ENCODE data around the gene PSD. TPM values are rescaled to one million over a fixed set of nuclear protein-coding genes. Genes with fewer than 3 reads are reported as not detected.

The PSD gene
- total RNA-seq, 2 donors from 2014 or later = 2.9 to 5.1 TPM

DNA sequence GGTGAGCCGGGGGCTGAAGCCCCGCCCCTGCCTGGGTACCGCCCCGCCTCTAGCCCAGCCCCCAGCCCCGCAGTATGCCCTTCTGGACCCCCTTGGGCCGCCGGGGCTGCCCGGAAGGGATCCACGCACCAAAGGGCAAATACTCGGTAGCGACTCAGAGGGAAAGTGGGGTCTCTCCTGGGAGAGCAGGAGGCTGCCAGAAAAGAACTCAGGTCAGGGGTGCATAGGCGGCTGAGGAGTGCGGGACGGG, 2.8 kb upstream of the PSD start:
- Mint-ChIP-seq H3K4me3 (peak overlapping the region; percentile 98), H3K27me3 (peaks cover 18% of the 10 kb centered on the region), H3K36me3 (ENCODE audit: low read depth) (peaks cover 2% of the 10 kb centered on the region), H3K27ac (no peak overlapping the region), H3K4me1 (peaks cover 23% of the 10 kb centered on the region)
- no peaks in the 10 kb centered on the region for H3K9me3 ChIP-seq (ENCODE audit: control insufficient read depth, low read length, poor library complexity, severe bottlenecking)
- no peak for ATAC-seq
- no peak for DNase-seq

DNA sequence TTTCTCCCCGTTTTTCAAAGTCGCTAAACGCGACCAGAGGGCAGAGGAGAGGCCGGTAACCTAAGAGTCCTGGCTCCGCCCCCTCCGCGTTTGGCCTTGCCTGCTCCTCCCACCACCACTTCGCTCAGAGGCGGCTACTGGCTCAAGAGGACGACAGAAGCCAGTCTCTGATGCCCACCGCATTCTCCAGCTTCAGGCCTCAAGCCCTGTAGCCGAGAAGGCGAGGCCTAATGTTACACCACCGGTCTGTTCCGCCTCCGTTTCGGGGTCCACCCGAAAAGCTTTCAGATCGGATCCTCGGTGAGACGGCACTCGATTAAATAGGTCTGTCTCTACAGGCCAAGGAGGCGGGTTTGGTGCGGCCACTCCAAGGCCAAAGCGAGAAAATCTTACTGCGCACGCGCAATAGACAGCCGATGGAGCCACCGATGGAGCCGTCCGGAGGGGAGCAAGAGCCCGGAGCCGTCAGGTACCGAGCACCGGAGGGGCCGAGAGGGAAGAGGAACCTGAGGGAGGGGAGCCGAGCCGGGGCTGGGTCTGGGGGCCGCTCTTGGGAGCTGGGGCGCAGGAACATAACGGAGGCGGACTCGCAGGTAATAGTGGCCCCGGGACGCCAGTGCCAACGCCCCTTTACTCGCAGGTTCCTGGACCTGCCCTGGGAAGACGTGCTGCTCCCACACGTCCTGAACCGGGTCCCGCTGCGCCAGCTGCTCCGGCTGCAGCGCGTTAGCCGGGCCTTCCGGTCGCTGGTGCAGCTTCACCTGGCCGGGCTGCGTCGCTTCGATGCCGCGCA, 2.3 kb upstream of the PSD start, which contains the start of gene FBXL15:
TSS of gene FBXL15 (plus strand) at position 123 of the 793 bp plus-strand sequence. CDS start at position 417, 294 bp downstream.
- Mint-ChIP-seq H3K27ac (peak within 1 kb of the TSS; percentile 60), H3K4me3 (peak within 1 kb of the TSS; percentile 98), H3K4me1 (peaks cover 22% of the 10 kb centered on the region), H3K36me3 (ENCODE audit: low read depth) (peaks cover 5% of the 10 kb centered on the region), H3K27me3 (peaks cover 24% of the 10 kb centered on the region)
- H3K9me3 ChIP-seq (ENCODE audit: control insufficient read depth, low read length, poor library complexity, severe bottlenecking) = no peaks in the 10 kb centered on the region
- peak; percentile 77 to 91 (median 83) for DNase-seq
- peak; percentile 79 for ATAC-seq

DNA sequence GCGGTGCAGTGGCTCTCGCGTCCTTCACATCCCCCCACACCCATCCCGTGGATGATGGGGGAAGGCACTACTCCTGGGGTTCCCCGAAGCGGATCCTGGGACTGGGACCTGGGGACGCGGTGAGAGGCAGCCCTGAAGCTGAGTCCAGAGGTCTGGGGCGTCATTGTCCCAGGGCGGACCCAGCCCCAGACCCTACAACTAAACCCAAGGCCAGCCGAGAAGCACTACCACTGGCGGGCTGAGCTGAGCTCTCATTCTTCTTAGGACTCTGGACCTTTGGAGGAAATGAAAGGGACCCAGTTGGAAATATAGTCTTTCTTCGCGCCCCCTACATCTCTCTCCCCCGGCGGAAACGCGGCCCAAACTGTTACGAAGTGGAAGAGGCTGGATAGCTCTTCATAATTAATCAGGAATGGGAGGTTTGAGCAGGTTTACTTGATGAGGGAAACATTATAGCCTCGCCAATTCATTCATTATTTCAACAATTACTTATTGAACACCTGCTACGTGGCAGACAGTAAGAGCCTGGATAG, 1.7 kb upstream of the PSD start:
- DNase-seq (no peak), ATAC-seq (no peak)
- H3K36me3 Mint-ChIP-seq (ENCODE audit: low read depth) = peaks cover 5% of the 10 kb centered on the region
- H3K4me1 Mint-ChIP-seq = peaks cover 20% of the 10 kb centered on the region
- peak overlapping the region; percentile 60 for H3K27ac Mint-ChIP-seq
- H3K4me3 Mint-ChIP-seq = peak overlapping the region; percentile 98
- H3K27me3 Mint-ChIP-seq = peaks cover 27% of the 10 kb centered on the region
- no peaks in the 10 kb centered on the region for H3K9me3 ChIP-seq (ENCODE audit: control insufficient read depth, low read length, poor library complexity, severe bottlenecking)

DNA sequence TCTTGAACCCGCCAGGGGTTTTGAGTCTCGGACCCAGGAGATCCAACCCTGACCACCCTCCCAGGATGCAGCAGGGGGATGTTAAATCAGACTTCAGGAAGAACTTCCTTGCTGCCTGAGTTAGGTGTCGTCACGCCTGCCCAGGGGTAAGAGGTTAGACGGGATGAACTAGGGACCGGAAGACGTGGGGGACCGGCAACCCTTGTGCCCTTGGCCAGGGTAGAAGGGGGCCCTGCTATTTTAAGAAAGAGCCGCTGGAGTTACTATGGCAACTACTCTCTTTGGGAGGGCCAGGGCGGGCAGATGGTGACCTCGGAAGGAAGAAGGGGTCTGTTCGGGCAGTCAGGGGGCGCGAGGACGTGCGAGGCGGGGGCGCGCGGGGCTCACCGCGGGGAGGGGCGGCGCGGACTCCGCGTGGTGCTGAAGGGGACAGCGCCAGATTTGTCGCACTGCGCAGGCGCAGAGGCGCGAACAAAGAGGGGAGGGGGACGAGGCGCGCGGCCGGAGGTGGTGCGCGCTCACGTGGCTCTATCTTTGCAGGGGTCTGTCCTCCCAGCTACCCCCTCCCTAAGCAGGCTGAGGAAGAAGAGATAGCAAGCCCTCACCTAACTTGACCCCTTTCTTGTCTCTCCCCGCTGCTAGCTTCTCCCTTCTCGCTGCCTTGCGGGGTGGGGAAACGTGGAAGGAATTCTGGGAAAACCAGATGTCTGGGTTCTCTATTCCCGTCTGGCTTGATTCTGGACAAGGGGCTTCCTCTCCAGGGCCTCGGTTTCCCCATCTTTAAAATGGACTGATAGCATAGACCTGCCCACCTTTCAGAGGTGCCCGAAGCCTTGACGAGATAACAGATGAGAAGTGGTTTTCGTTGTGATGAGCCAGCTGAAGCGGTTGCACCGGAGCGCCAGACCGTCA, 940 bp upstream of the PSD start:
- ATAC-seq (no peak), DNase-seq (peak; percentile 62 to 68 (median 63))
- Mint-ChIP-seq H3K4me1 (peaks cover 20% of the 10 kb centered on the region), H3K27me3 (peaks cover 30% of the 10 kb centered on the region), H3K36me3 (ENCODE audit: low read depth) (peaks cover 5% of the 10 kb centered on the region), H3K4me3 (peak overlapping the region; percentile 98), H3K27ac (peak overlapping the region; percentile 37)
- no peaks in the 10 kb centered on the region for H3K9me3 ChIP-seq (ENCODE audit: control insufficient read depth, low read length, poor library complexity, severe bottlenecking)

DNA sequence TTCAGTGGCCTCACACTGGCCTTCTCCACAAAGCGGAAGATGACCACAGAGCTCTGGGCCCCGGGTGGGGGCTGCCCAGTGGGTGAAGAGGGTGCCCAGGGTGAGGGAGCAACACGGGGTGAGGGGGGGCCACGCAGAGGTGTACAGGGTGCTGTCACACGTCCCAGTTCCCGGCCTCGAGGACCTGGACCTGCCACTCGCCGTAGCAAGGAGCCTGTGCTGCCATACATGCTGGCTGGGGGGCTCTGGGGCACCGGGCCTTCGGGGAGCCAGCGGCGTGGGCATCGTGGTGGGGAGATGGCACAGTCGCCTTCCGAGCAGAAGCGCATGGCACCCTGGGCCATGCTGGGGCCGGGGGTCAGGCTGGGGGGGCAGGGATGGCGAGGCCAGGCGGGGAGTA, 1.9 kb downstream of the PSD start:
- Mint-ChIP-seq H3K36me3 (ENCODE audit: low read depth) (peaks cover 5% of the 10 kb centered on the region), H3K27ac (no peak overlapping the region), H3K4me1 (peaks cover 18% of the 10 kb centered on the region), H3K27me3 (peaks cover 39% of the 10 kb centered on the region), H3K4me3 (no peak overlapping the region)
- DNase-seq (no peak), ATAC-seq (no peak)
- H3K9me3 ChIP-seq (ENCODE audit: control insufficient read depth, low read length, poor library complexity, severe bottlenecking) = no peaks in the 10 kb centered on the region

DNA sequence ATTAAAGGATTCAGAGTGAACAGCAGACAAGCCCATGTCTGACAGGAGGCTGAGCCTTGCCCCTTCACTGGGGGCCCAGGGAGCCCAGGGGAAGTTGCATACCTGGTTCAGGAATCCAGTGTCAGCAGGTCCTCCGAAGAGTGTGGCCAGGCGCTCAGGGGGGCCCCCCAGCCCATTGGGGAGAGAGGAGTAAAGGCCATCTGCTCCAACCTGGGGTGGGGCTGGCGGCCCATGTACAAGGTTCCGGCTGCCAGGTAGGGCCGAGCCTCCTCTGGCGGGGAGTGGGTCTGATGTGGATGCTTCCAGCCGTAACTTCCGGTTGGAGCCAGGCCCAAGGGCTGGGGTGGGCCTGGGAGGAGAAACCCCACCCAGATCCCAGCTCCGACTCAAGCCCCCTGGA, 2.3 kb downstream of the PSD start:
- H3K9me3 ChIP-seq (ENCODE audit: control insufficient read depth, low read length, poor library complexity, severe bottlenecking) = no peaks in the 10 kb centered on the region
- ATAC-seq = no peak
- Mint-ChIP-seq H3K27me3 (peaks cover 43% of the 10 kb centered on the region), H3K27ac (no peak overlapping the region), H3K36me3 (ENCODE audit: low read depth) (peaks cover 6% of the 10 kb centered on the region), H3K4me1 (peaks cover 20% of the 10 kb centered on the region), H3K4me3 (no peak overlapping the region)
- no peak for DNase-seq

DNA sequence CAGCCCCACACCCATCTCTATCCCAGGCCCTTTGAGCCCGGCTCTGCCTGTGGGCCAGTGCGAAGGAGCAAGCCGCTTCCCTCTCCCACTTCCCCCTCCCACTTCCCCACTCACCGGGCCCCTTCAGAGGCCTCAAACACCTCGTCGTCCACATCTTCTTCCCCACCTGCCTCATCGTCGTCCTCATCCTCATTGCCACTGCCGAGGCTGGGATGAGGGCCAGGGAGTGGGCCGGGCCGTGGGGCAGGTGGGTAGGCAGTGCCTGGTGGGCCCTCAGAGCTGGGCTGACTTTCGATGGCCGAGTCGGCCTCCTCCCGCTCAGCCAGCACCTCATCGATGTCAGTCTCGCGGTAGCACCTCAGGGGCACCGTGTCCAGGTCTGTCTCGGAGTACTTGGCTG, 3.8 kb downstream of the PSD start:
- H3K4me1 Mint-ChIP-seq = peaks cover 22% of the 10 kb centered on the region
- peaks cover 52% of the 10 kb centered on the region for H3K27me3 Mint-ChIP-seq
- peaks cover 8% of the 10 kb centered on the region for H3K36me3 Mint-ChIP-seq (ENCODE audit: low read depth)
- no peak overlapping the region for H3K27ac Mint-ChIP-seq
- H3K4me3 Mint-ChIP-seq = no peak overlapping the region
- no peak for DNase-seq
- no peaks in the 10 kb centered on the region for H3K9me3 ChIP-seq (ENCODE audit: control insufficient read depth, low read length, poor library complexity, severe bottlenecking)
- ATAC-seq = no peak

DNA sequence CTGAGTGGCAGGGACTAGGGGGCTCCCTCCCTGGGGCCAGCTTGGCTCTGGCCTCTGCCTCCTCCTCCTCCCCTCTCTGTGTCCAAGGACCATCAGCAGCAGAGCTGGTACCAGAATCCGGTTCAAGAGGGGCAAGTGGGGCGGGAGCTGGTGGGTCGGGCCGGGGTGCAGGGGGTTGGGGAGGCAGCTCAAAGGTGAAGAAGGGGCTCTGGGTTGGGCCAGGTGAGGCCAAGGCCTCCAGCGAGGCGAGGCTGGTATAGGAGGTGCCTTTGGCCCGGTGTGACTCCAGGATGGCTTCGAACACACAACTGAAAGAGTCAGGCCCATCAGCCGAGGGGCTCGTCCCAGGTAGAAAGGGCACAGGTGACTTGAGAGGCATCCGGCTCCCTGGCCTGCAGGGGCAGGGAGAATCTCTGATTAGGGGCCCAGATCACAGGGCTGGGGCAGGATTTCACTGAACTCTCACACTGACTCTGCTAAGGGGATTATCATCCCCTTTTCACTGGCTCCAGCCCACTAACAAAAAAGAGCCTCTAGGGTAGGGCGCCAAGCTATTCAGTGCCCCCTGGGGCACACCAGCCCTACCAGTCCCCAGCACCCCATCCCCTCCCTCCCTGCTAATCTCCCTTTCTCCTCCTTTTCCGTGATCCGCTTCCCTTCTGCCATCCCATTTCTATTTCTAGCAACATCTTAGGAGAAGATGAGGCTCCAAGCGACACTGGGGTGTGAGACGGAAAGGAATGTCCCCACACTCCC, 4.6 kb downstream of the PSD start:
- Mint-ChIP-seq H3K27ac (peak overlapping the region; percentile 51), H3K27me3 (peaks cover 56% of the 10 kb centered on the region), H3K4me1 (peaks cover 24% of the 10 kb centered on the region), H3K36me3 (ENCODE audit: low read depth) (peaks cover 11% of the 10 kb centered on the region), H3K4me3 (no peak overlapping the region)
- DNase-seq = no peak
- no peak for ATAC-seq
- H3K9me3 ChIP-seq (ENCODE audit: control insufficient read depth, low read length, poor library complexity, severe bottlenecking) = no peaks in the 10 kb centered on the region

DNA sequence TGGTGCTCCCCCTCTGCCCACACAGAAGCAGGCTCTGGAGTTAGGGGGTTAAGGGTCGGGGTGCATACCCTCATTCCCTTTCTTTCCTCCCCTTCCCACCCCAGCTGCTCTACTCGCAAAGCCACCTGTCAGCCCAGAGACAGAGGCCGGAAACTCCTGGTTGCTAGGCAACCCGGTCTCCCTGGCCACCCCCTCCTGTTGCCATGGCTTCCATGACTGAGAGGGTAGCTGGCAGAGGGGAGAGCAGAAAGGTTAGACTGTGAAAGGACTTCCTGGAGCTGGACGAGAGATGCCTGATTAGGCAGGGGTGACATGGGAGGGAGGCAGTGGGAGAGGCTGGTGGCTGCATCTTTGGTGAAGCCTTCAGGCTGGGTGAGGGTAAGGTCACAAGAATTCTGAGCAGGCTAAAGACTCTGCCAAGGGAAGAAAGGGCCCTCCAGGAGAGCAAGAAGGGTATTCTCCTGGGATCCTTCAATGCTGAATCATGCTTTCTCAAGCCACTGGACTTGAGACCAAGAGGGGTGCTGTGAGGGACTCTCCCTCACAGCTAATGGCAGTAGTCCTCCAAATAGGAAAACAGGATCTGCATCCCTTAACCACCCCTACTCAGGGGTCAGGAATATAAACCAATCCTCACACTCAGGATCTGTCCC, 5.4 kb downstream of the PSD start:
- no peak overlapping the region for H3K27ac Mint-ChIP-seq
- ATAC-seq (no peak), DNase-seq (no peak)
- H3K9me3 ChIP-seq (ENCODE audit: control insufficient read depth, low read length, poor library complexity, severe bottlenecking) = no peaks in the 10 kb centered on the region
- no peak overlapping the region for H3K4me3 Mint-ChIP-seq
- peaks cover 59% of the 10 kb centered on the region for H3K27me3 Mint-ChIP-seq
- H3K36me3 Mint-ChIP-seq (ENCODE audit: low read depth) = peaks cover 11% of the 10 kb centered on the region
- H3K4me1 Mint-ChIP-seq = peaks cover 25% of the 10 kb centered on the region

DNA sequence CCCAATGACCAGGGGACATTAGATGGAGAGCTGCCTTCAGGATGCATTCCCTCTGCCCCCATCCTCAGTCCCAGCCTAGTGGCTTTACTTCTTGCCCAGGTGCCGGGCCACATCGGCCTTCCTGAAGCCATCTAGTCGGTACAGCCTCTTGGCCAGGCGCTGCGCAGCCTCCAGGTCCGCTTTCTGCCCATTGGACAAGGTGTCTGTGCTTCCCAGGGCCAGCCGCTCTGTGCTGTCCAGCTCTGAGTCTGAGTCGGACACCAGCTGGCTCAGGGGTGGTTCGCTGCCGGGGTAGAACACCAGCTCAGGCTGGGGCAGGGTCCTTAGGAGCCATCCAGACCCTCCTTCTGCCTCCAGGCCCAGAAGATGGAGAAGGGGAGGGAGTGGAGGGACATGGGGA, 6.3 kb downstream of the PSD start:
- ATAC-seq = no peak
- no peaks in the 10 kb centered on the region for H3K9me3 ChIP-seq (ENCODE audit: control insufficient read depth, low read length, poor library complexity, severe bottlenecking)
- Mint-ChIP-seq H3K27me3 (peaks cover 58% of the 10 kb centered on the region), H3K4me3 (peak overlapping the region; percentile 39), H3K27ac (no peak overlapping the region), H3K4me1 (peaks cover 26% of the 10 kb centered on the region), H3K36me3 (ENCODE audit: low read depth) (peaks cover 11% of the 10 kb centered on the region)
- no peak for DNase-seq

DNA sequence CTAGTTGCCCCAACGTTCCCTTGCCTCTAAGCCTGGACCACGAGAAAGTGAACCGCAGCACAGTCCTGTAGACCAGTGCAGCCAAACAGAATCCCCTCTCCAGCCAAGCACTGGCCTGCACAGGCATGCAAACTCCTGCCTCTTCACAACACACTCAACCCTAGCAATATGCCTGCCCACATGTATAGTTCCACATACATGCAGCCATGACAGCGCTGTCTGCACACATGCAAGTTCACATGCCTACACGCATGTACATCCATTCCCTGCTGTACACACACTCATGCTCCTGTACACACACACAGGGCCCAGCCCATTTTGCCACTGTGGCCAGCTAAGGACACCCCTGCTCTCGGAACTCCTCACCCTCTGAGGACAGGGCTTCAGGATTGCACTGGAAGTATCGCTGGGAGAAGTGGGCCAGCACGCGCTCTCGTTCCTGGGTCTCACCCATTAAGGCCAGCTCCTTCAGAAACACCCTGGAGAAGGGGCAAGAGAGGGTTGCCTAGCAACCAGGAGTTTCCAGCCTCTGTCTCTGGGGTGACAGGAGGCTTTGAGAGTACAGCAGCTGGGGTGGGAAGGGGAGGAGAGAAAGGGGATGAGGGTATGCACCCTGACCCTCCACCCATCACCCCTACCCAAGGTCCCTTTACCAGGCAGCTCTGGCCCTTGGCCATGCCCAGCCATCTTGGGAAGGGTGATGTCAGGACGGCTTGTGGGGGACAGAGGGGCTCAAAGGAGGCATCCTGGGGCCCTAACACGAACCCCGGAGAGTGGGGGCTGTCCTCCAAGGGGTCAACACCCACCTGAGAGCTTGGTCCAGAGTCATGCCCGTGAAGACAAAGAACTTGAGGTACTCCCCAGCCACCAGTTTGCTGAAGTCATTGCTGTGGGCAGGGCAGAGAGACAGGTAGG, 7.0 kb downstream of the PSD start:
- no peak overlapping the region for H3K27ac Mint-ChIP-seq
- DNase-seq (no peak), ATAC-seq (no peak)
- H3K4me1 Mint-ChIP-seq = peaks cover 26% of the 10 kb centered on the region
- peaks cover 53% of the 10 kb centered on the region for H3K27me3 Mint-ChIP-seq
- peaks cover 11% of the 10 kb centered on the region for H3K36me3 Mint-ChIP-seq (ENCODE audit: low read depth)
- no peaks in the 10 kb centered on the region for H3K9me3 ChIP-seq (ENCODE audit: control insufficient read depth, low read length, poor library complexity, severe bottlenecking)
- peak overlapping the region; percentile 83 for H3K4me3 Mint-ChIP-seq

All from T-helper 17 cell (primary cell).